GM19193 (cell line): ENCODE data around the gene ANTXR2.

Experiments
- POLR2A ChIP-seq: IDR thresholded peaks from 4 replicates; pipeline ENCODE4 v1.6.1; 2011; ENCODE audit not compliant: insufficient read depth, insufficient read length; ENCODE audit errors: extremely low read depth

Gene ANTXR2

DNA sequence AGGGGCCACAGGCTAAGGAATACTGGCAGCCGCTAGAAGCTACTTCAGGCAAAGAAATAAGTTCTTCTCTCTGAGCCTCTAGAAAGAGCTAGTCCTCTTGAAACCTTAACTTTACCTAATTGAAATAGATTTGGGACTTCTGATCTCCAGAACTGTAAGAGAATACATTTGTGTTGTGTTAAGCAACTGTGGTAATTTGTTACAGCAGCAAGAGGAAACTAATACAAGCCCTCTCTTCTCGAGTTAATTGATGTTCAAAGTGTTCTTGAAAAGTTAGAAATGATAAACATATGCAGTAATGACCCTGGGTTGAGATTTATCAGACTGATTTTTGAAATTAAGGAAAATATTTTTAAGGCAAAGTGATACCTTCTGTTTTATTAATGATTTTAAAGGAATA lies 172.8 kb downstream of the ANTXR2 start:
- no peak for TF ChIP-seq POLR2A

DNA sequence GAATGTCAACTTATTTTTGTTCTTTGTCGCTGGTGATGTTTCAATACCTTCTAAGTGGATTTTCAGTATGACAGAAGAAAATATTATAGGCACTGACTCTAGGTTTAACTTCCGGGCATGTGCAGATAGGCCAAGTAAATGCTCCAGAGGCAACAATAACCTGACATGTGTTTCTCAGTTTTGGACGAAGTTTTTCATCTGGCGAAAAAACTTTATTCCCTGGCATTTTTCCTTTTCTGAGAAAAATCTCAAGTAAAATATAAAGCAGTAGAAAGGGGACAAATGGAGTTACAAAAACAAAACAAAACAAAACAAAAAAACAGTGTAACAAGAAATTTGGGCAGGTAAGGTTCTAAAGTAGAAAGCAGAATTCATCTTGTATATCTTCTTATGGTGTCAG lies 173.5 kb downstream of the ANTXR2 start:
- no peak for TF ChIP-seq POLR2A

- no peak for TF ChIP-seq POLR2A
These were observed 175.0 kb downstream of the ANTXR2 start for GRCh38 chr4:79898055-79898454.

DNA sequence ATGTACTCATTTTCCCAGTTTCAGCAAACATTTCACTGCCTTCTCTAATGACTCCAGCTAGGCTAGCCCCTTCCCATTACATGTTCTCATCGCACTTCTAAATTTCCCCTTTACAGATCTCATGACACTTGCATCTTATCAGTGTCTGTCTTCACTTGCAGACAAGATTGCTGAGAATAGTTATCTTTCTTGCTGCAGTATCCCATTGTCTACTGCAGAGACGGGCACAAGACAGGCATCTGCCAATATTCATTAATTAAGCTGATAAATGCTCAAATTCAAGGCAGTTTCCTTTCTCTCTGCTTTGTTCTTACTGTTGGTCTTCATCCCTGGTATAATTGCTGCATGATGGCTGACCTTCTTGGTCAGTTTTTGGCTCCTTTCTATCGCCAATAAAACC lies 175.9 kb downstream of the ANTXR2 start:
- TF ChIP-seq POLR2A, result no peak

DNA sequence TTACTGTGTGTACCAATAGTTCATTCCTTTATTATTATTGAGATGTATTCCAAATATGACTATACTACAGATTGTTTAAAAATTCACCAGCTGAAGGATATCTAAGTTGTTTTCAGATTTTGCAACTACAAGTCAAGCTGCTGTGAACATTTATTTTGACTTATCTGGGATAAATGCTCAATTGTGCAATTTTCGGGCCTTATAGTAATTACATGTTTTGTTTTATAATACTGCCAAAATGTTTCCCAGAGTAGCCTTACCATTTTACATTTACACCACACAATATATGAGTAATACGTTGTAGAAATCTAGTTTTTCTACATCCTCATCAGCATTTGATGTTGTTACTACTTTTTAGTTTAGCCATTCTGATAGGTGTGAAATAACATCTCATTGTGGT lies 179.6 kb downstream of the ANTXR2 start:
- TF ChIP-seq POLR2A, result no peak

- TF ChIP-seq POLR2A, result no peak
These were observed 186.5 kb downstream of the ANTXR2 start for GRCh38 chr4:79886557-79886956.

DNA sequence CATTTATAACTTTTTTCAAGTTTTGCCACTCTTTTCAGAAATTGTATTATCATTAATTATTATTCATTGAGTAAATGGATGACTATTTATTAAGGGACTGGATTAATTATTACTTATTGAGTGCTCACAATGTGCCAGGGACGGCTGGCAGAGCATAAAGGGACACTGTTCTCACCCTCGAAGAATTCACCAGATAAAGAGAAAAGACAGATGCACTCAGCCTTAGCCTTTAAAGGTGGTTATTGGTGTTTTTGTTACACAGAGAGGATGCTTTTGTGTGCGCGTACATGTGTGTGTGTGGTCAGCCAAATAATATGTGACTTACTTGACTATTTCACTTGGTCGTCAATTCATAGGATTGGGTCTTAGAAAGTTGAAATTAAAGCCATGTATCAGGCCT lies 187.0 kb downstream of the ANTXR2 start:
- no peak for TF ChIP-seq POLR2A

DNA sequence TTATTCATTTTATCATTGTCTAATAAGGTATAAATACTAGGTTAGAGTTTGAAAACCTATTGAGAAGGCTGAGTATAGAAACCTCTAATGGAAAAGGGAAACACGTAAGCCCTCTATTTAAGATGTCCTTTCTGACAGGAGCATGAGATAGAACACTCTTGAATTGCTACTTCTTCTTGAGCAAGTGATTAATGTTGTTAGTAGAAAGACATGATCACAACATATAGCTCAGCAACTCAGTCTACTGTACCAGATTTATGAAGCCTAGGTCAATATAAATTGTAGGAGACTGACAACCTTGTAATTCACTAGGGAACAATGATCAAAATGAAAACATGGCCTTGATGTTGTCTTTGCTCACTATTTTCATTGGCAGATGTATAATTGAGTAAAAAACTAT lies 189.7 kb downstream of the ANTXR2 start:
- no peak for TF ChIP-seq POLR2A

- no peak for TF ChIP-seq POLR2A
These were observed 190.2 kb downstream of the ANTXR2 start for GRCh38 chr4:79882806-79883205.

- no peak for TF ChIP-seq POLR2A
These were observed 191.6 kb downstream of the ANTXR2 start for GRCh38 chr4:79881407-79881806.

DNA sequence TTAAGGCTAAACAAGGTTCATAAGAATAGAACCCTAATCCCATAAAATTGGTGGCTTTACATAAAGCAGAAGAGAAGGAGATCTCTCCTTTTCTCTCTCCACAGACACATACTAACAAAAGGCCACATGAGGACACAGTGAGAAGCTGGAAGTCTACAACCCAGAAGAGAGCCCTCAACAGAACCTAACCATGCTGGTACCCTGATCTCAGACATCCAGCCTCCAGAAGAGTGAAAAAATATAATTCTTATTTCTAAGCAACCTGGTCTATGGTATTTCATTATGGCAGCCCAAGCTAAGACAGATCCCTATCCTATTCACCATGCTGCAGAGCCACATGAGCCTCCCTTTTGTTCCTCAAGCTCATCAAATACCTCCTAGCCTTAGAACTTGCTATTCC lies 195.5 kb downstream of the ANTXR2 start:
- TF ChIP-seq POLR2A, result no peak

DNA sequence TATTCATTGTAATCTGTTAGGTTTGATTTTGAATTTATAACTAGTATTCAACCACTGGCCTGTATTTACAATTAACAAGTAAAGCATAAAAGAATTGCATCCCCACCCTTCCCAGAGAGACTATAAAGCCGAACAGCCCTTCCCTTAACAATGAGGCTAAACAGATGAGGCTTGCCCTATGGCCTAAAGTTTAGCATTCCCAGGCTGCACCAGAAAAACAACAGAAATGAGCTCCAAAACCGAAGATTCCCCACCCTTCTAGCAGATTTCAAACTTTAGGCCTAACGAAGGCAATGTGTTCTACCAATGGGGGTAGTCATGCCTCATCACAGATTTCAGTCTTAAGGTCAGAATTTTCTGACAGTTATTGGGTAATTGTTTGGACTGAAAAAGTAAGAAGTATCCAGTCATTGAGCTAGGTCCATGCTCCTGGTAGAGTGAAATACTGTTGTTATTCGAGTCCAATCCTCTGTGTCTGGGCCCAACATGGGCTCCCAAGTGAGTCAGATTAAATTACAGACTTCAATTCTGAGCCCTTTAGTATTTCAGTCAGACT lies 197.6 kb downstream of the ANTXR2 start:
- no peak for TF ChIP-seq POLR2A

DNA sequence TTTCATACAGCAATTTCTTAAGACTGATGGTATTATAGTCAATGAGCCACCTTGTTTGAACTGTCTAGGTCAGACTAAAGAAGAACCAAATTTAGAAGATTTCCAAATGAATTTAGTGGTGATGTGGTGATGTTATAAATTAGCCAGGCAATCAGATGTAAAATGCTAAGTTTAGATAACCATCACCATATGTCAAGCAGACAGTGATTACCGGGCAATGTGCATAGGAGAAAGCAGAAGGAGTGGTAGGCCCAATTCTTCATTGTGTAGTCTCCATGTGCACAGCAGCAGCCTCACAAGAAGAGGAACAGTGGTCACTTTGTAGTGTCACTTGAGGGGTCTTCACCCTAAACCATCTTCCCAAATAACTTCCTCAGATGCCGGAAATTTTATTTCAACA lies 198.8 kb downstream of the ANTXR2 start:
- no peak for TF ChIP-seq POLR2A

- TF ChIP-seq POLR2A, result no peak
These were observed 200.3 kb downstream of the ANTXR2 start for GRCh38 chr4:79872738-79873137.

GRCh38 chr4:79871961-79872360 lies 201.1 kb downstream of the ANTXR2 start:
- TF ChIP-seq POLR2A, result no peak

DNA sequence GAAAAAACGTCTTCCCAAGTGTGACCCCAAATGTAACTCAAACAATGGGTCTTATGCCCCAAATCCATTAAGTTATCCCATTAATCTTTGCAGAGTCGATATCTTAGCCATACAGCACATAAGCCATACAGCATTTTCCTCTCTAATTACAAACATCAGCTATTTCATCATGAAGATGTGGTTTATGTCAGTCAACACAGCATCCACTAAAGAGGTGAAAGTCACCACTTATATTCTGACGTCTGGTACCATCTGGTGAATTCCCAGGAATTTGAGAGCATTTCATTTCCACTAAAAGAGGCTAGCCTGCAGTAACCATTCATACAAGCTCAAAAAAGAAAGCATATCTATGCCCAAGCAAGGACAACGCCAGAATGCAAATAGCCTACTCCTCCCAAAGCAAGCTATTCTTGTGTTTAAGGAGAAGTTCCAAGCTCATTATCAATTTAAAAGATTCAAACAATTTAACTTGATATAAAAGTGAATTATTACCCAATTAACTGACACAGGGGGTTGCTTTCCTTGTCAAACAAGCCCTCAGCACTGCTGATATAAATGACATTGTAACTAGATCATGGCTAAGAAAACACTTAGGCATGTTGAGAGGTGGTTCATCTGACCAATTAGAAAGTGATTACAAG lies 203.3 kb downstream of the ANTXR2 start:
- TF ChIP-seq POLR2A, result no peak

GRCh38 chr4:79865201-79865597 lies 207.8 kb downstream of the ANTXR2 start:
- TF ChIP-seq POLR2A, result no peak
